OCI-LY1 (cell line): Measurements from ENCODE around the gene OSBPL6.

Experiments used
- CTCF ChIP-seq: fragments of 200-600 bp; sonication (generic), shearing (Covaris generic); IDR thresholded peaks from 2 replicates; pipeline ENCODE4 v1.5.1; 2017; ENCODE audit warnings: mild to moderate bottlenecking, antibody characterized with exemption, low read length, moderate library complexity, mixed read lengths
- EZH2 ChIP-seq: fragments of 200-600 bp; sonication (generic), shearing (Covaris generic); IDR thresholded peaks from 2 replicates; pipeline ENCODE4 v1.8.0; 2017; ENCODE audit warnings: borderline replicate concordance, mixed run types, mild to moderate bottlenecking, antibody characterized with exemption, low read length, moderate library complexity, mixed read lengths

- TF ChIP-seq CTCF (no peak), EZH2 (no peak)
Observed at GRCh38 chr2:178415979-178416378, 221.7 kb downstream of the OSBPL6 start.
